Small intestine (tissue), 7 donors: ENCODE measurements around the gene GALNT12. TPM values are rescaled to one million over a fixed set of nuclear protein-coding genes. Genes with fewer than 3 reads are reported as not detected.

Experiments used
- DNase-seq, 2 donors: peaks; one replicate each; pipeline versions ENCODE4 v3.0.0 to v3.0.0-alpha.2; 2013
- FAIRE-seq: peaks from 2 replicates; lab custom pipeline; 2012; peaks lifted over from hg19 to GRCh38; lab: Jason Lieb, UNC
- H3K27ac ChIP-seq, 3 donors: one replicate each; pipeline ENCODE4 v1.5.1; 2013; ENCODE audit warnings: low read length in 2 of 3, mild to moderate bottlenecking in 2 of 3, control low read depth in 1 of 3, inconsistent platforms in 1 of 3, low read depth in 1 of 3, moderate library complexity in 1 of 3
- H3K27me3 ChIP-seq, 3 donors: one replicate each; pipeline ENCODE4 v1.6.1; 2013; ENCODE audit warnings: low read length in 3 of 3, inconsistent platforms in 1 of 3; ENCODE audit not compliant: control insufficient read depth in 3 of 3, insufficient read depth in 3 of 3
- H3K36me3 ChIP-seq, 3 donors: one replicate each; pipeline ENCODE4 v1.6.1; 2013; ENCODE audit warnings: low read length in 3 of 3, inconsistent platforms in 1 of 3, low read depth in 1 of 3, mild to moderate bottlenecking in 1 of 3, moderate library complexity in 1 of 3; ENCODE audit not compliant: control insufficient read depth in 3 of 3, insufficient read depth in 2 of 3
- H3K4me1 ChIP-seq, 3 donors: one replicate each; pipeline ENCODE4 v1.6.1; 2013; ENCODE audit warnings: low read length in 2 of 3, inconsistent platforms in 1 of 3, low read depth in 1 of 3, mild to moderate bottlenecking in 1 of 3, moderate library complexity in 1 of 3; ENCODE audit not compliant: control insufficient read depth in 3 of 3, insufficient read depth in 2 of 3
- H3K4me3 ChIP-seq, 3 donors: one replicate each; pipeline ENCODE4 v1.5.1; 2013; ENCODE audit warnings: low read length in 3 of 3, control low read depth in 1 of 3, inconsistent platforms in 1 of 3, low read depth in 1 of 3, mild to moderate bottlenecking in 1 of 3, moderate library complexity in 1 of 3
- H3K9me3 ChIP-seq, 2 donors: one replicate each; pipeline ENCODE4 v1.6.1; 2013; ENCODE audit warnings: low read depth in 1 of 2, low read length in 1 of 2; ENCODE audit not compliant: control insufficient read depth in 2 of 2, insufficient read depth in 1 of 2
- WGBS, 3 donors: extraction: QIAGEN DNeasy Blood & Tissue Kit; methylation state at CpG; one replicate each; pipeline ENCODE4 v1.1.7; 2013; 5-methylcytosine and 5-hydroxymethylcytosine counted together
- polyA plus RNA-seq, 4 donors: library from polyadenylated mRNA; stranded (reverse) in 3 of 4; unstranded in 1 of 4; fragments of 200-250 nt in 3 of 4; fragments of 120-200 nt in 1 of 4; gene quantifications; one replicate each; pipeline versions ENCODE4 v1.2.1 to v1.2.3, GENCODE V29; 2013
- donor health status: healthy with polysubstance abuse.
- donor health status: control.
- donor health status: control.
- donor health status: Bipolar disorder and iron deficiency.
- donor health status: healthy.

GALNT12 gene
- polyA plus RNA-seq, 4 donors: 7.8 to 47.1 (median 17.7) TPM

DNA sequence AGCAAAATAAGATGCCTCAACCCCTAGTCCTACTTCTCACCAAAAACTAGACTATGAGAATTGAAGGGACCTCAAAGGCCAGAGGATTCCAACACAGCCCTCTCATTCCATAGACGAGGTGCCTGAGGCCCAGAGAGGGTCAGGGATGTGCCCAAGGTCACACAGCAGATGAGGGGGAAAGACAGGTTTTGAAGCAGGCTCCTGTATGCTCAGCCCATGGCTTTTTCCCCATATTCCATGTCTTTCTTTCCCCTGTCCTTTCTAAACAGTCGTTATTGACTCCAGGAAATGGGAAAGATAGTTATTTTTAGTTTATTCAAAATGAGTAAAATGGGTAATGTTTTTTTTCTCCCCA is 75.1 kb downstream of the GALNT12 start:
- no peaks in the 10 kb centered on the region for H3K9me3 ChIP-seq
- FAIRE-seq (no peak), DNase-seq (no peak)
- H3K4me3 ChIP-seq: no peak overlapping the region
- no peaks in the 10 kb centered on the region for H3K36me3 ChIP-seq
- WGBS, 3 donors: 52 to 58% (median 55%) methylated on average over 2 of the region's 2 CpGs
- H3K4me1 ChIP-seq: no peaks in the 10 kb centered on the region
- no peak overlapping the region for H3K27ac ChIP-seq
- H3K27me3 ChIP-seq: peaks cover 0 to 5% (median 0%) of the 10 kb centered on the region in 3 donors

DNA sequence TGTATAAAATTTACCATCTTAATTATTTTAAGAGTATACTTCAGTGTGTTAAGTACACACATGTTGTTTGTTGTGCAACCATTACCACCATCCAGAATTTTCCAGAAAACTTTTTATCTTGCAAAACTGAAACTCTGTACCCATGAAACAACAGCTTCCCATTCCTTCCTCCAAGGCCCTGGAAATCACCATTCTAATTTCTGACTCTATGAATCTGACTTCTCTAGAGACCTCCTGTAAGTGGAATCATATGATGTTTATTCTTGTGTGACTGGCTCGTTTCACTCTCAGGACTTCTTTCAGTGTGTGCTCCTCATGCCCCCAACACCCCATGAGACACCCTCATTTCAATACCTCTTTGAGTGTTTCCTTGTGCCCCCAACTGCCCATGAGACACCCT is 75.8 kb downstream of the GALNT12 start:
- no peaks in the 10 kb centered on the region for H3K4me1 ChIP-seq
- no peak for DNase-seq
- FAIRE-seq: no peak
- H3K27me3 ChIP-seq: peaks cover 0 to 5% (median 0%) of the 10 kb centered on the region in 3 donors
- H3K36me3 ChIP-seq: no peaks in the 10 kb centered on the region
- 49 to 66% (median 50%) methylated on average over 1 of the region's 1 CpG for WGBS, 3 donors
- no peak overlapping the region for H3K4me3 ChIP-seq
- H3K9me3 ChIP-seq: no peaks in the 10 kb centered on the region
- no peak overlapping the region for H3K27ac ChIP-seq

DNA sequence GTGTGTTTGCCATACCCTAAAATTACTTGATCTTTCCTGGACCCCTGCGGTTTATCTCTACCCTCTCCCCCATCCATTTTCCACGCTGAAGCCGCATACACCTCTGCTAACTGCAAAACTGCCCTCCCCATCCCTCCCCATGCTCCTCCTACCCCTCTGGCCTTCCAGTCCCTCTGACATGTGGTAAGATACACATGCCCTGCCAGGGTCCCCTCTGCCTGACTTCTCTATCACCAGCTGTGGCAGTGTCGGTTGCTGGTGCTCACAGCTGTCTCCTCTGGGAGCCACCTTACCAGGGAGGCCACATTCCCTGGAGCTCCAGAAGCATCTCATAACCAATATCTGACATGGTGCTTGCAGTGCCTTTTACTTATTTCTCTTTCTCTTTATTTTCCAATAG is 77.4 kb downstream of the GALNT12 start:
- WGBS, 3 donors: 93 to 94% (median 93%) methylated on average over 4 of the region's 4 CpGs
- H3K4me1 ChIP-seq: no peaks in the 10 kb centered on the region
- DNase-seq: no peak
- no peak overlapping the region for H3K27ac ChIP-seq
- H3K4me3 ChIP-seq: no peak overlapping the region
- H3K36me3 ChIP-seq: no peaks in the 10 kb centered on the region
- H3K27me3 ChIP-seq: peaks cover 0 to 2% (median 0%) of the 10 kb centered on the region in 3 donors
- H3K9me3 ChIP-seq: no peaks in the 10 kb centered on the region
- FAIRE-seq: no peak

DNA sequence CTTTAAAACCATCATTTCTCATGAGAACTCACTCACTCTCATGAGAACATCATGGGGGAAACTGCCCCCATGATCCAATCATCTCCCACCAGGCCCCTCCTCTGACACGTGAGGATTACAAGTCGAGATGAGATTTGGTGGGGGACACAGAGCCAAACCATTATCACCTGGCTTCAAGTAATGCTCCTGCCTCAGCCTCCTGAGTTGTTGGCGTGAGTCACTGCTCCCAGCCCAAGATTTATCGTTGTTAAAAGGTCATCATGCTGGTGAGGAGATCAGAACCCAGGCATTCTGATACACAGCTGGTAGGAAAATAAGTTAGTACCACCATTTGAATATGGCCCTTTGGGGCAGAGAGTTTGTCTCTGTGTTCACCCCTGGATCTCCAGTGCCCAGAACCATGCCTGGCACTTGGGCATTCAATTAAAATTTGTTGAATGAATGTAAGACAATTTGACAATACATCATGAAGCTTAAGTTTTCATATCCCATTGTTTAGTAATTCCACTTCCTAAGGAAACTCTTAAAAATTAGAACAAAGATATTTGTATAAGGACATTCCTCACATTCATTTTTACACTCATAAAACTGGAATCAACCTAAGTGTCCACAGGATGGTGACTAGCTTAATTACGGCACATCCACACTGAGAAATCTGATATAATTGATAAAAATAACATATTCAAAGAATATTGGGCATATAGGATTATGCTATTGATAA is 78.3 kb downstream of the GALNT12 start:
- FAIRE-seq (no peak), DNase-seq (no peak)
- no peak overlapping the region for H3K4me3 ChIP-seq
- no peaks in the 10 kb centered on the region for H3K36me3 ChIP-seq
- no peaks in the 10 kb centered on the region for H3K4me1 ChIP-seq
- no peak overlapping the region for H3K27ac ChIP-seq
- 76 to 84% (median 79%) methylated on average over 5 of the region's 5 CpGs for WGBS, 3 donors
- H3K27me3 ChIP-seq: peaks cover 0 to 2% (median 0%) of the 10 kb centered on the region in 3 donors
- H3K9me3 ChIP-seq: no peaks in the 10 kb centered on the region

DNA sequence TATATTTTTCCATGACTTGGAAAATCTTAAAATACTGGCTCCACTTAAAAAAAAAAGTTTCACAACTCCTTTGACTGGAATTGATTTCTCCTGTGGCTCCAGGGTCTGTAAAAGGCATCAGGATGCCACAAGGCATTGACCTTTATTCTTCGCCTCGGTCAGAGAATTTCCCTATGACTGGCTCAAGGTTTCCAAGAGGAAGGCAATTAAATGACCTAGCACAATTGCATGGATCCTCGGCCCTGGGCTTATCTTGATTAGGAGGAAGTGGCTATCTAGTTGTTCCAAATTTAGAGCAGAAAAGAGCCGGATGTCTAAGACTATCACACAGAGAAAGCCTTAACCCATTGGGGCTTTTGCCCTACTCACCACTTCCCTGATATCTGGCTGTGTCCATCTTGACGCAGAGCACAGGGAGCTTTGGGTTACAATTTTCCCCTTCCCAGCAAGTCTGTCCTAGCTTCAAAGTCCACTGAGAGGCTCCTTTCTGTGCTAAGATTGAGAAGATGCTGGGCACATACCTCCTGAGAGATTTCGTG is 79.3 kb downstream of the GALNT12 start:
- Histone ChIP-seq H3K9me3 (no peaks in the 10 kb centered on the region), H3K4me3 (no peak overlapping the region), H3K36me3 (no peaks in the 10 kb centered on the region), H3K27ac (no peak overlapping the region), H3K27me3 (peaks cover 0 to 2% (median 0%) of the 10 kb centered on the region in 3 donors), H3K4me1 (no peaks in the 10 kb centered on the region)
- 44 to 51% (median 47%) methylated on average over 6 of the region's 6 CpGs for WGBS, 3 donors
- DNase-seq: no peak
- no peak for FAIRE-seq

DNA sequence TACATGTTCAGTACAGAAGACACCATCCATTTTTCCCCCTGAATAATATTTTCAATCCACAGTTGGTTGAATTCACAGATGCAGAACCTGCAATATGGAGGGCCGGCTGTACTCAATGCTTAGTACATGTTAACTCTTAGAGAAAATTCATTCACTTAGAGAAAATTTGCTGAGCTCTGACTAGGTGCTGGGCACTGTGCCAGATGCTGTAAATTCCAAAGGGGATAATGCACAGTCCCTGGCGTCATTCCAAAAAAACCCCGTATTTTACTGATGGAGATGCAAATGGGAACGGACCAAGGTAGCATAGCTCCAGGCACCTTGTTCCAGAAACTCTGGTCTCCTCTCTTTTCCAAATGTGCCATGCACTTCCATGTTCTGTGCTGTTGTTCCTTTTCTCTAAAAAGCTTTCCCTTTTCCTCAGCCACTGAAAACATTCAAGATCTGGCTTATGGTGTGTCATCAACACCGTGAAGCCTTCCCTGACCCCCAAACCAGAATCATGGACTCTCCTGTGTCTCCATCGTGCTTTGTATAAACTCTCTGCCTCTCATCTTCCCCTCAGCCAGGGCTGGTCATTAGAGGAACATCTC is 80.5 kb downstream of the GALNT12 start:
- DNase-seq (peak in 1 of 2 donors; percentile 26), FAIRE-seq (no peak)
- Histone ChIP-seq H3K36me3 (no peaks in the 10 kb centered on the region), H3K27me3 (no peaks in the 10 kb centered on the region), H3K9me3 (no peaks in the 10 kb centered on the region), H3K4me1 (no peaks in the 10 kb centered on the region), H3K4me3 (no peak overlapping the region), H3K27ac (no peak overlapping the region)
- WGBS, 3 donors: 31 to 55% (median 40%) methylated on average over 6 of the region's 6 CpGs

DNA sequence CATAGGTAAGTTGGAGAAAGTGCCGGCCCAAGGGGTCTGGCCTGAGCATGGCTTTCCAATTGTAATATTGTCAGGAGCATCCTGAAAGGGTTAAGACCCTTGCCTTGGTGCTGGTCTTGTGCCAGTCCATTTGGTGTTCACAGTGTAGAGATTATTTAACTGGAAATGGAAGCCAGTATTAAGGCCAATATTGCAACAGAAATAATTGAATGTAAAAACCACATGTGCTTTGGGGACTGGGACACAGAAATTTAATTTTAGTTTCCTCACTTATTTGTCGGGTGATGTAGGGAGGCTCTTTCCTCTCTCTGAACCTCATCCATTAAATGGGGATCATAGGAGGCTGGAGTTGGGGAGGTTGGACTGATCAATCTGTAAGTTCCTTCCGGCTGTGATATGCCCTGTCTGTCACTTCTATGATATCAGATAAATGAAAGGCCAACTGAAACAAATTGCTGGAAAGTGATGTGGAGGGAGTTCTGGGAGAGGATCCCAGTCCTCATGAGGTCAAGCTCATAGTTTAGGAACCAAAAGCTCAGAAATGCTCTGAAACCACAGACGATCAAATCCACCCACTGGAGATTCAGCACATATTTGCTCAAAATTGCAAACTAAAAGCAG is 81.4 kb downstream of the GALNT12 start:
- Histone ChIP-seq H3K27me3 (no peaks in the 10 kb centered on the region), H3K9me3 (no peaks in the 10 kb centered on the region), H3K27ac (no peak overlapping the region), H3K4me3 (no peak overlapping the region), H3K4me1 (no peaks in the 10 kb centered on the region), H3K36me3 (no peaks in the 10 kb centered on the region)
- DNase-seq: no peak
- 73 to 95% (median 85%) methylated on average over 4 of the region's 4 CpGs for WGBS, 3 donors
- FAIRE-seq: no peak

DNA sequence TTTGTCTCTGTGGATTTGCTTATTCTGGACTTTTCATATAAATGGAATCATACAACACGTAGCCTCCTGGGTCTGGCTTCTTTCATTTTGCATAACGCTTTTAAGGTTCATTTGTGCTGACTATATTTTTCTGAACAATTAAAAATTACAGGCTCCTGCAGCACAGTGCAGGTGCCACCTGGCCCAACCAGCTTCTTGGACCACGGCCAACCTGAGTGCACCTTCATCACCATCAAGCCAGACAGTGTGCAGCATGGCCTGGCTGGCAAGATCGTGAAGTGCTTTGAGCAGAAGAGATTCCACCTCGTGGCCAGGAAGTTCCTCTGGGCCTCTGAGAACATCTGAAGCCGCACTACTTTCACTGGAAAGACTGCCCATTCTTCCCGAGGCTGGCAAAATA is 82.8 kb downstream of the GALNT12 start:
- peak in 1 of 2 donors; percentile 37 for DNase-seq
- Histone ChIP-seq H3K4me1 (peaks cover 0 to 3% (median 0%) of the 10 kb centered on the region in 3 donors), H3K27me3 (no peaks in the 10 kb centered on the region), H3K27ac (no peak overlapping the region), H3K4me3 (no peak overlapping the region), H3K9me3 (no peaks in the 10 kb centered on the region), H3K36me3 (no peaks in the 10 kb centered on the region)
- FAIRE-seq: no peak
- WGBS, 3 donors: 19 to 50% (median 31%) methylated on average over 7 of the region's 7 CpGs
